Muscle layer of colon (tissue), 2 donors: ENCODE data around the gene SORBS1.

ENCODE experiments used
- H3K27ac ChIP-seq: one replicate; pipeline ENCODE4 v1.7.0; 2013; ENCODE audit warnings: low read depth, mild to moderate bottlenecking, low read length, moderate library complexity
- H3K27me3 ChIP-seq, 2 donors: one replicate each; pipeline ENCODE4 v1.7.0; 2013; ENCODE audit warnings: low read length in 2 of 2, mild to moderate bottlenecking in 2 of 2; ENCODE audit not compliant: insufficient read depth in 2 of 2, control insufficient read depth in 1 of 2
- H3K36me3 ChIP-seq: one replicate; pipeline ENCODE4 v1.7.0; 2013; ENCODE audit warnings: mild to moderate bottlenecking, low read length; ENCODE audit not compliant: insufficient read depth
- H3K4me1 ChIP-seq: one replicate; pipeline ENCODE4 v1.7.0; 2013; ENCODE audit warnings: mild to moderate bottlenecking, low read length; ENCODE audit not compliant: insufficient read depth
- H3K4me3 ChIP-seq, 2 donors: one replicate each; pipeline ENCODE4 v1.7.0; 2013; ENCODE audit warnings: low read length in 2 of 2, low read depth in 1 of 2, mild to moderate bottlenecking in 1 of 2, moderate library complexity in 1 of 2
- H3K9ac ChIP-seq: one replicate; pipeline ENCODE4 v1.7.0; 2013; ENCODE audit warnings: low read length
- H3K9me3 ChIP-seq: one replicate; pipeline ENCODE4 v1.7.0; 2013; ENCODE audit warnings: mild to moderate bottlenecking, low read length
- donor health status: abdominal sarcoma.
- donor health status: Adenocarcinoma of cecum.

The SORBS1 gene

DNA sequence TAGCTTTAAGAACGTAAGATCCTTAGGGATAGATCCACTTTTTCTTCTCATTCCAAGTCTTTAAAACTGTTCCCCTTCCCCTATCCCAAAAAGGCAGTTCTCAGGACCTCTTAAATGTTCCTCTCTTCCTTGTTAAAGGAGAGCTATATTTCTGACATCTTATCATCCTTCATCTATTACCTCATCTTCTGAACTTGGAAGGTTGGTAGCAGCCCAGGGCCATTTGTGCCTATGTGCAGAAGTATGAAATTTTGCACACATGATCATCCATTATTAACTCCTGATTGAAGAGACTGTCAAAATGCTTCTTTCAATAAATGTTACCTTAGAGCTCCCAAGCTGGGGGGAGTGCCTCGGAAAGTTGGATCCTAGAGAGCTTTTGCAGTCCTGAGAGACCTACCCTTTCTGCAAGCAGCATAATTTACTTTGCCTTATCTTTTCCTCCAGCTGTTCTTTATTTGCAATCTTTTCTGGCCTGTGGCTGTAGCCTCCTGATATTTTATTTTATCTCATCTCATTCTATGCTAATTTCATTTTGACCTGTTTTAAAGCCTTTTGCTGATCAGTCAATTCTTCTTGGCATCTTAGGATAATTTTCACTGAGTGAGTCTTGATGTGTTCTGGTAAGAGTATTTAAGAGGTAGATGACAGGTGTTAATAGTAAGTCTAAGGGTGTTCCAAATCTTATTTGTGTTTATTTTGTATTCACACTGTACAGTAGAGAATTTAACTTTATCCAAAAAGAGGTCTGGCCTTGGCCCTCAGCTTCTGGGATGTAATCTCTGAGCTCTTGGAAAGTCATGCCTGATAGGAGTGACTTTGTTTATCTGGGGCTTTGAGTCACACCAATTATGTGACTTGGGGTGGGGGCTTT is 135.3 kb downstream of the SORBS1 start:
- Histone ChIP-seq H3K36me3 (peaks cover 71% of the 10 kb centered on the region), H3K9ac (no peak overlapping the region), H3K27ac (peak overlapping the region; percentile 22), H3K4me3 (no peak overlapping the region), H3K9me3 (no peaks in the 10 kb centered on the region), H3K27me3 (no peaks in the 10 kb centered on the region), H3K4me1 (peaks cover 67% of the 10 kb centered on the region)

DNA sequence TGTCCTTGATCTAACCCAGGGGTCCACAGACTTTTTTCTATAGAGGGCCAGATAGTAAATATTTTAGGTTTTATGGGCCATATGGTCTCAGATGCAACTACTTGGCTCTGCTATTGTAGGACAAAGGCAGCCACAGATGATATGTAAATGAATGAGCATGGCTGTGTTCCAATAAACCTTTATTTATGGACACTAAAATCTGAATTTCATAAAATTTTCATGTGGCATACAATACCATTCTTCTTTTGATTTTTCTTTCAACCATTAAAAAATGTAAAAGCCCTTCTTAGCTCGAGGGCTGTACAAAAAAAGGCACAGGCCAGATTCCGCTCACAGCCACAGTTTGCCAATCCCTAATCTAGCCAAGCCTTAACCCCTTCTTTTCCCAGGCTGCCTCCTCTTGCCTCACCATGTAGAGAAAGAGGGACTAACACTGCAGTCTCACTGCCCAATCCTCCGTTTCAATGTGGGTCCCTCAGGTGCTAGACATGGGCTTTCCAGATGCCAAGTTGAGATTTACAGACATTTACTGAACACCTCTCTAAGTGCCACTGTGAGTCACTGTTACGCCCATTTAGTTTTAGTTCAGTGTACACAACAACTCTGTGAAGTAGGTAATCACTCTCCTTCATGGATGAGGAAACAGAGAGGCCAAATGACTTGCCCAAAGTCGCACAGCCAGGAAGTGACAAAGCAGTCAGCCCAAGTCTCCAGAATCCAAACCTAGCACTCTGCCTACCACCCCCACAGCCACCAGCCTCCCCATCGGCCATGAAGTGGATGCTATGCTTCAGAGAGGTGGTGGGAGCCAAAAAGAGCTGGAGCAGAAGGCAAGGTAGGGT is 137.8 kb downstream of the SORBS1 start:
- peak overlapping the region; percentile 23 for H3K9ac ChIP-seq
- H3K4me1 ChIP-seq: peaks cover 73% of the 10 kb centered on the region
- H3K27ac ChIP-seq: peak overlapping the region; percentile 66
- no peaks in the 10 kb centered on the region for H3K9me3 ChIP-seq
- H3K27me3 ChIP-seq: no peaks in the 10 kb centered on the region
- H3K4me3 ChIP-seq: no peak overlapping the region
- H3K36me3 ChIP-seq: peaks cover 67% of the 10 kb centered on the region

DNA sequence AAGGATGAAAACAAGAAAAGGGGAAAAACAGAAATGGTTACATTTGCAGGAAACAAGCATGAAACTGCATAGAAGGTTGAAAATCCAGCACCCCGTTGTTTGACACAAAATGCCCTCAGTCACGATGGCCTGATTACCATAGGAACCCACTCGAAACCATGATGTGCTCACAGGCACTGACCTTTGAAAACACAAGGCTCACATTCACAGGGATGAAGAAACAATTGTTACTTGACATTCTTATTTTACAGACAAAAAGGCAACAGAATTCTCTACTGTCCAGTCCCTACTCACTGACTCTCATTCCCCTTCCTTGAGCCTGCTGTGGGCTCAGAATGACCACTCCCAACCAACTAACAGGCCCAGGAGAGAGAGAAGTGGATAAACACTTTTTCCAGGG is 138.9 kb downstream of the SORBS1 start:
- Histone ChIP-seq H3K36me3 (peaks cover 57% of the 10 kb centered on the region), H3K27ac (peak overlapping the region; percentile 66), H3K4me1 (peaks cover 66% of the 10 kb centered on the region), H3K27me3 (no peaks in the 10 kb centered on the region), H3K9ac (peak overlapping the region; percentile 37), H3K4me3 (no peak overlapping the region), H3K9me3 (no peaks in the 10 kb centered on the region)

- no peaks in the 10 kb centered on the region for H3K9me3 ChIP-seq
- H3K4me1 ChIP-seq: peaks cover 69% of the 10 kb centered on the region
- H3K27ac ChIP-seq: peak overlapping the region; percentile 66
- H3K36me3 ChIP-seq: peaks cover 53% of the 10 kb centered on the region
- no peaks in the 10 kb centered on the region for H3K27me3 ChIP-seq
- H3K4me3 ChIP-seq: no peak overlapping the region
- H3K9ac ChIP-seq: peak overlapping the region; percentile 37
Measured at GRCh38 chr10:95421782-95422181, 139.4 kb downstream of the SORBS1 start.

DNA sequence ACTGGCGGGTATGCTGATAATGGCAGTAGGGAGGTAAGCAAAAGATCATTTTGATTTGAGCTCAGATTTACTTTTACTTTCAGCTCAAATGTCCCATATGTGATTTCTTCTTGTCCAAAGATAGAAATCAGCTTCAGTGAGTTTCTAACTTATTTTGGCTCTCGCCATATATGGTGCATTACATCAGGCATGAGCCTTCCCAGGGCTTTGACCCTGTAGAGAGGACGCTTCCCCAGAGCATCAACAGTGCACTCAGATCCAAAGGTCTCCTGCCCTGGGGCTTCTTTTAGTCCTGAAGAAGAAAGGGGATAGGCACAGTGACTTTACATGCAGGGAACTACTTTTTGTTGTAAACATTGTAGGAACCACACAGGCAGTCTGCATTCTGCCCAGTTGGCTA is 141.8 kb downstream of the SORBS1 start:
- Histone ChIP-seq H3K9me3 (no peaks in the 10 kb centered on the region), H3K4me1 (peaks cover 79% of the 10 kb centered on the region), H3K27ac (peak overlapping the region; percentile 64), H3K36me3 (peaks cover 51% of the 10 kb centered on the region), H3K27me3 (no peaks in the 10 kb centered on the region), H3K4me3 (no peak overlapping the region), H3K9ac (no peak overlapping the region)

GRCh38 chr10:95416973-95417372 is 144.2 kb downstream of the SORBS1 start:
- Histone ChIP-seq H3K4me1 (peaks cover 75% of the 10 kb centered on the region), H3K27ac (peak overlapping the region; percentile 71), H3K9me3 (no peaks in the 10 kb centered on the region), H3K4me3 (no peak overlapping the region), H3K27me3 (no peaks in the 10 kb centered on the region), H3K9ac (no peak overlapping the region), H3K36me3 (peaks cover 50% of the 10 kb centered on the region)

DNA sequence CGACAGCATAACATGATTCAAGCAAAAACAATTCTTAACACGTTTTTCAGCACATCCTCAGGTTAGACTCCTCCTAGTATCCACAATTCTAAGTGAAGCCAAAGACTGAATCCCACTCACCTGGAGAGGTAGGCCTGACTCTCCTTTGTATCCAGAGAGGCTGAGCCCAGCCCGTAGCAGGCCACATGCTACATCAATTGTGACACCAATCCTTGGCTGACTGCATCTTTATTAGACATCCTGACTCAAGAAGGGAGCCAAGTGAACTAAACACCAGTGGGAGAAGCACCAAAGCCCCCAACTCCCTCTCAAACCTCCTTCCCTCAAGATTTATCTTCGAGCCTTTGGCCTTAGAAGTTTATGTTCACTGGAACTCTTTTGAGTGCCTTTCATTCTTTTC is 144.9 kb downstream of the SORBS1 start:
- Histone ChIP-seq H3K4me1 (peaks cover 68% of the 10 kb centered on the region), H3K36me3 (peaks cover 49% of the 10 kb centered on the region), H3K9ac (peak overlapping the region; percentile 18), H3K27me3 (no peaks in the 10 kb centered on the region), H3K27ac (peak overlapping the region; percentile 71), H3K9me3 (no peaks in the 10 kb centered on the region), H3K4me3 (peak overlapping the region in 1 of 2 donors; percentile 11)

- Histone ChIP-seq H3K9me3 (no peaks in the 10 kb centered on the region), H3K9ac (peak overlapping the region; percentile 41), H3K27me3 (no peaks in the 10 kb centered on the region), H3K36me3 (peaks cover 48% of the 10 kb centered on the region), H3K4me1 (peaks cover 63% of the 10 kb centered on the region), H3K27ac (peak overlapping the region; percentile 71), H3K4me3 (peak overlapping the region in 1 of 2 donors; percentile 11)
Measured at GRCh38 chr10:95415621-95416031, 145.5 kb downstream of the SORBS1 start.

DNA sequence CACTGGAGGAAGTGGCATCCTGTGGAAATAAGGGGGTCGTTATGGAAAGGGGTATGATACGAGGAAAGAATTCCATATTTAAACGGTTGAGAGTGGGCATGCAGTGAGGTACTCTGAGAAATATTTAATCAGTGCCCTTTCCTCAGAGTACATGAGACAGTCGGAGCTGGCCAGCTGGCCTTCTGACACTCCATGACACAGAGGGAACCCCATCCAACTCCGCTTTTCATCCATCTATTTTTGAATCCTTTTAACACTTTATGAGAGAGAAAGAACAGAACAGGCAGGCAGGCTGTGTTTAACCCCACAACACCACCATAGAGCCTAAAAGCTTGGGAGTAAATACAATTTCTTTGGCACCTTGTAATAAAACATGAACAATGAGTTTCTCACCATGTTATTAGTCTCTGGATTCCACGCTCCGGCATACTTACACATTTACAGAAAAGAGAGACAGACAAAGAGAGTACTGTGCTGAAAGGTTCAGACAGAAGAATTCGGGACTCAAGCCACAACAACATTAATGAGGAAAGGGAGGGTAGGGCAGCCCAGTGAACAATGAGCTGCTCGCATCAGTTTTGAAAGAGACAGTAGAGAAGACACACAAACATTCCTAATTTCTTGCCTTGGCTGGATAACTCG is 146.2 kb downstream of the SORBS1 start:
- Histone ChIP-seq H3K4me3 (peak overlapping the region in 1 of 2 donors; percentile 11), H3K27me3 (no peaks in the 10 kb centered on the region), H3K36me3 (peaks cover 52% of the 10 kb centered on the region), H3K27ac (peak overlapping the region; percentile 71), H3K4me1 (peaks cover 58% of the 10 kb centered on the region), H3K9me3 (no peaks in the 10 kb centered on the region), H3K9ac (peak overlapping the region; percentile 41)

DNA sequence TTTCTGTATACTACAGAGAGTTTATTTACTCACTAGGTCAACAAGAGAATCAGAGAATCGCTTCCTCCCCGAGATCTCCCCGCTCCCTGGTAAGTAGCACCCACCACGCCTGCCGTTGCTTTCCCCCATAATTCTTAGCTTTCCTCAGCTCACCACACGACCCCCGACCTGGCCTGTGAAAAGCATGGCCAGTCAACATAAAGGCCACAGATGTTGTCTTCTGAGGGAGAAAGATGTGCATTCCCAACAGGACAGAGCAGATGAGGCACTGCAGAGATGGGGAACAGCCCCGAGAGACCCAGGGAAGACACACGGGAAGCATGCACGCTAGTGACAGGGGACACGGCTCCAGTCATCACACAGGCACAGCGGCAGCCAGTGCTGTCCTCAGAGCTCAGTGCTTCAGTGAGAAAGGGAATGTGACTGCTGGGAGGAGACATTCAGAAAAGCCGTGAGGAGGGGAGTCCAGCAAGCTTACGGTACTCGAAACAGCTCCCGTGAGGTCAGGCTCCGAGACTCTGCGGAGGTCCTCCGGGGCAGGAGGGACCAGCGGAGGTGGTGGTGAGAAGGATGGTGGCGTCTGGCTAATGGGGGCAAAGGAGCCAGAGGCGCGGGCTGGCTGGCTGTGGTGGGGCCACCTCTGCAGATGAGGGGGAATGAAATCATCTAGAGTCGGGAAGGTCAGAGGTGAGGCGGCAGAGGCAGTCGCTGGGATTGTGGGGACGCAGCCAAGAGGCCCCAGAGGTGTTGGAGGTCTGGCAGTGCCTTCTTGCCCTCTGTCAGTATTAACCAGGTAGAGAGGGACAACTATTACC is 146.9 kb downstream of the SORBS1 start:
- no peak overlapping the region for H3K4me3 ChIP-seq

More for the DNA sequence above, 146.9 kb downstream of the SORBS1 start:
- Histone ChIP-seq H3K9me3 (no peaks in the 10 kb centered on the region), H3K36me3 (peaks cover 59% of the 10 kb centered on the region), H3K4me1 (peaks cover 58% of the 10 kb centered on the region), H3K27ac (peak overlapping the region; percentile 71), H3K27me3 (no peaks in the 10 kb centered on the region), H3K9ac (no peak overlapping the region)
